ENCODE data around the gene GPC4. TPM values are rescaled to one million over a fixed set of nuclear protein-coding genes. Genes with fewer than 3 reads are reported as not detected.
A peak's percentile ranks its signal among the peaks of the same experiment; 100 is the strongest.

GPC4 gene
- total and polyA plus RNA-seq, 9 of the 15 experiments (the other 6 are each of a cell fraction or from before 2014, with no cell fraction given), result 0.11 TPM; not detected in 8

GRCh38 chrX:133375615-133376340, 39.5 kb downstream of the GPC4 start:
- Histone ChIP-seq H3K79me2 (ENCODE audit: control insufficient read depth, insufficient read depth, low read length) (no peaks in the 10 kb centered on the region), H3K4me1 (replicated peaks in 1 of 2; ENCODE audit: control insufficient read depth in 2 of 2, insufficient read depth in 2 of 2, low read length in 2 of 2) (no peaks in the 10 kb centered on the region), H3K27me3 (ENCODE audit: control insufficient read depth in 2 of 2, insufficient read depth in 2 of 2, low read length in 2 of 2) (no peaks in the 10 kb centered on the region), H2AFZ (ENCODE audit: low read depth, low read length) (no peak overlapping the region), H3K27ac (ENCODE audit: extremely low read depth, low read depth, low read length) (no peak overlapping the region), H3K36me3 (ENCODE audit: control insufficient read depth, insufficient read depth, low read length) (no peaks in the 10 kb centered on the region), H4K20me1 (replicated peaks; ENCODE audit: control insufficient read depth, insufficient read depth, low read length) (no peaks in the 10 kb centered on the region), H3K9me3 (replicated peaks; ENCODE audit: control insufficient read depth, insufficient read depth, low read depth, low read length) (no peaks in the 10 kb centered on the region), H3K4me3 (no peak overlapping the region), H3K9ac (ENCODE audit: insufficient read depth in 1 of 2, low read depth in 2 of 2, low read length in 2 of 2) (no peak overlapping the region), H3K4me2 (ENCODE audit: insufficient read depth, low read length) (no peak overlapping the region), H3K9me1 (ENCODE audit: control insufficient read depth, insufficient read depth, low read length) (no peaks in the 10 kb centered on the region)
- in situ Hi-C loops (cut with MboI) (no loop called here), intact Hi-C loops (cut with micrococcal nuclease) (no loop called here)
- BruUV-seq (replicated peaks), result no TSS peak
- ATAC-seq, result no peak
- FAIRE-seq, result no peak
- POLR2A ChIA-PET, result interaction anchor here (1.0 kb wide), 1 partner anchor 15 kb away, joined by 4 read pairs; no protein-coding TSS in a partner anchor
- CTCF ChIA-PET (ENCODE audit: low intra/inter-chr PET ratio), result no interaction called here
- no peak for DNase-seq (ENCODE audit: extremely low read depth in 1 of 4, low spot score in 3 of 4)
- TF ChIP-seq NFIC (IDR thresholded peaks at IDR 0.05) (0 out of 2 replicates have a peak, but pooled peaks have one; percentile 29), CHD4 (IDR thresholded peaks at IDR 0.05; ENCODE audit: insufficient read depth, insufficient replicate concordance, low read depth, low read length, poor library complexity, severe bottlenecking) (no peak)
- WGBS (ENCODE audit: insufficient coverage, low coverage, missing lambda C conversion rate), result 0% methylated on average over 2 of the region's 7 CpGs

GRCh38 chrX:133374874-133375387, 40.4 kb downstream of the GPC4 start:
- no peaks in the 10 kb centered on the region for H4K20me1 ChIP-seq (replicated peaks; ENCODE audit: control insufficient read depth, insufficient read depth, low read length)
- no peak for DNase-seq (ENCODE audit: extremely low read depth in 1 of 4, low spot score in 3 of 4)
- intact Hi-C loops (cut with micrococcal nuclease), result no loop called here
- H3K27ac ChIP-seq (ENCODE audit: extremely low read depth, low read depth, low read length), result no peak overlapping the region
- in situ Hi-C loops (cut with MboI), result no loop called here
- ChIA-PET POLR2A (no interaction called here), CTCF (ENCODE audit: low intra/inter-chr PET ratio) (no interaction called here)
- H3K4me3 ChIP-seq, result no peak overlapping the region
- H3K9ac ChIP-seq (ENCODE audit: insufficient read depth in 1 of 2, low read depth in 2 of 2, low read length in 2 of 2), result no peak overlapping the region
- no peaks in the 10 kb centered on the region for H3K4me1 ChIP-seq (replicated peaks in 1 of 2; ENCODE audit: control insufficient read depth in 2 of 2, insufficient read depth in 2 of 2, low read length in 2 of 2)
- WGBS (ENCODE audit: insufficient coverage, low coverage, missing lambda C conversion rate), result 0% methylated on average over 2 of the region's 2 CpGs
- ATAC-seq, result no peak
- no peaks in the 10 kb centered on the region for H3K9me3 ChIP-seq (replicated peaks; ENCODE audit: control insufficient read depth, insufficient read depth, low read depth, low read length)
- no peak overlapping the region for H2AFZ ChIP-seq (ENCODE audit: low read depth, low read length)
- no peaks in the 10 kb centered on the region for H3K9me1 ChIP-seq (ENCODE audit: control insufficient read depth, insufficient read depth, low read length)
- no TSS peak for BruUV-seq (replicated peaks)
- no peak for FAIRE-seq
- no peaks in the 10 kb centered on the region for H3K27me3 ChIP-seq (ENCODE audit: control insufficient read depth in 2 of 2, insufficient read depth in 2 of 2, low read length in 2 of 2)
- H3K79me2 ChIP-seq (ENCODE audit: control insufficient read depth, insufficient read depth, low read length), result no peaks in the 10 kb centered on the region
- H3K36me3 ChIP-seq (ENCODE audit: control insufficient read depth, insufficient read depth, low read length), result no peaks in the 10 kb centered on the region
- no peak overlapping the region for H3K4me2 ChIP-seq (ENCODE audit: insufficient read depth, low read length)
- TF ChIP-seq HOXB6 (CRISPR knock-in tag; IDR thresholded peaks at IDR 0.05; ENCODE audit: borderline replicate concordance), result no peak
- no peak for TF ChIP-seq ZNF407 (IDR thresholded peaks at IDR 0.05; ENCODE audit: low read depth)
- no peak for TF ChIP-seq GATAD2B (IDR thresholded peaks at IDR 0.05; ENCODE audit: borderline replicate concordance)
- TF ChIP-seq NUFIP1 (IDR thresholded peaks at IDR 0.05; ENCODE audit: partially characterized antibody), result no peak
- no peak for TF ChIP-seq ZKSCAN1 (IDR thresholded peaks at IDR 0.05; ENCODE audit: low read depth, low read length)

Measured in K562 (cell line).